Measurements from ENCODE around the gene PDPN.

Gene PDPN

GRCh38 chr1:13549521-13549920, 34.1 kb upstream of the PDPN start:
- no peak for ATAC-seq
- TF ChIP-seq TSHZ2 (CRISPR knock-in tag; IDR thresholded peaks at IDR 0.05) (no peak), ZFP3 (CRISPR knock-in tag; IDR thresholded peaks at IDR 0.05) (no peak), OSR1 (CRISPR knock-in tag; IDR thresholded peaks at IDR 0.05) (no peak), CSDC2 (CRISPR knock-in tag; IDR thresholded peaks at IDR 0.05) (no peak), TOX (CRISPR knock-in tag; IDR thresholded peaks at IDR 0.05; ENCODE audit: borderline replicate concordance) (no peak), ZFP30 (CRISPR knock-in tag; IDR thresholded peaks at IDR 0.05) (no peak), ESRRG (CRISPR knock-in tag; IDR thresholded peaks at IDR 0.05) (no peak), CREB5 (CRISPR knock-in tag; IDR thresholded peaks at IDR 0.05; ENCODE audit: low read depth) (no peak), GLIS3 (CRISPR knock-in tag; IDR thresholded peaks at IDR 0.05) (no peak), ZNF70 (CRISPR knock-in tag; IDR thresholded peaks at IDR 0.05) (no peak), ISL1 (CRISPR knock-in tag; IDR thresholded peaks at IDR 0.05) (no peak), BACH2 (CRISPR knock-in tag; IDR thresholded peaks at IDR 0.05; ENCODE audit: borderline replicate concordance) (no peak), POU6F1 (CRISPR knock-in tag; IDR thresholded peaks at IDR 0.05; ENCODE audit: borderline replicate concordance, low read depth) (no peak), ARNTL (CRISPR knock-in tag; IDR thresholded peaks at IDR 0.05; ENCODE audit: borderline replicate concordance, low read depth) (no peak), ZNF565 (CRISPR knock-in tag; conservative IDR thresholded peaks at IDR 0.05; ENCODE audit: low read depth) (no peak), SNAI2 (CRISPR knock-in tag; IDR thresholded peaks at IDR 0.05) (no peak)

- TF ChIP-seq ZFP30 (CRISPR knock-in tag; IDR thresholded peaks at IDR 0.05) (no peak), OSR1 (CRISPR knock-in tag; IDR thresholded peaks at IDR 0.05) (no peak), TCF4 (CRISPR knock-in tag; IDR thresholded peaks at IDR 0.05; ENCODE audit: borderline replicate concordance) (no peak), CSDC2 (CRISPR knock-in tag; IDR thresholded peaks at IDR 0.05) (no peak), PATZ1 (CRISPR knock-in tag; IDR thresholded peaks at IDR 0.05; ENCODE audit: borderline replicate concordance) (no peak), ISL1 (CRISPR knock-in tag; IDR thresholded peaks at IDR 0.05) (no peak), SNAI2 (CRISPR knock-in tag; IDR thresholded peaks at IDR 0.05) (no peak), ZNF70 (CRISPR knock-in tag; IDR thresholded peaks at IDR 0.05) (no peak)
- ATAC-seq, result no peak
Measured at GRCh38 chr1:13550663-13551062, 33.0 kb upstream of the PDPN start.

GRCh38 chr1:13554798-13555197, 28.8 kb upstream of the PDPN start:
- ATAC-seq, result no peak
- TF ChIP-seq SNAI2 (CRISPR knock-in tag; IDR thresholded peaks at IDR 0.05) (no peak), POU6F1 (CRISPR knock-in tag; IDR thresholded peaks at IDR 0.05; ENCODE audit: borderline replicate concordance, low read depth) (no peak)

GRCh38 chr1:13556224-13556764, 27.3 kb upstream of the PDPN start:
- ATAC-seq, result no peak
- no peak for TF ChIP-seq ZFP3 (CRISPR knock-in tag; IDR thresholded peaks at IDR 0.05)
- no peak for TF ChIP-seq CREB5 (CRISPR knock-in tag; IDR thresholded peaks at IDR 0.05; ENCODE audit: low read depth)
- TF ChIP-seq TSHZ2 (CRISPR knock-in tag; IDR thresholded peaks at IDR 0.05), result no peak
- no peak for TF ChIP-seq PPARA (CRISPR knock-in tag; IDR thresholded peaks at IDR 0.05; ENCODE audit: borderline replicate concordance)
- no peak for TF ChIP-seq CSDC2 (CRISPR knock-in tag; IDR thresholded peaks at IDR 0.05)
- no peak for TF ChIP-seq GLIS3 (CRISPR knock-in tag; IDR thresholded peaks at IDR 0.05)
- TF ChIP-seq ARNTL (CRISPR knock-in tag; IDR thresholded peaks at IDR 0.05; ENCODE audit: borderline replicate concordance, low read depth), result no peak

Measured in SK-N-SH treated with all-trans-retinoic acid at 6 μM for 48 hours (cell line).